Upper lobe of left lung (tissue), 6 donors: ENCODE measurements around the gene CARHSP1. TPM values are rescaled to one million over a fixed set of nuclear protein-coding genes. Genes with fewer than 3 reads are reported as not detected.

Experiments
- ATAC-seq, 2 donors: fragments of 200-7000 bp; cut with Tn5 transposase; one replicate each; pipeline ENCODE4 v1.9.1; 2022; ENCODE audit warnings: mild to moderate bottlenecking in 2 of 2, moderate library complexity in 2 of 2; ENCODE audit not compliant: low FRiP score in 2 of 2
- DNase-seq, 2 donors: peaks; one replicate each; pipeline ENCODE4 v3.0.0-alpha.2; 2019 to 2020
- H3K27ac ChIP-seq, 4 donors: fragments of 200-600 bp; sonication (generic); one replicate each; pipeline ENCODE4 v1.5.1; 2016 to 2019
- H3K27me3 ChIP-seq, 4 donors: fragments of 200-600 bp; sonication (generic); one replicate each; pipeline ENCODE4 v1.5.1; 2017 to 2019
- H3K36me3 ChIP-seq, 4 donors: fragments of 200-600 bp; sonication (generic); one replicate each; pipeline ENCODE4 v1.5.1; 2016 to 2019
- H3K4me1 ChIP-seq, 4 donors: fragments of 200-600 bp; sonication (generic); one replicate each; pipeline ENCODE4 v1.5.1; 2018 to 2019
- H3K4me3 ChIP-seq, 4 donors: fragments of 200-600 bp; sonication (generic); one replicate each; pipeline ENCODE4 v1.5.1; 2017 to 2019; ENCODE audit warnings: mild to moderate bottlenecking in 2 of 4, moderate library complexity in 1 of 4
- H3K9me3 ChIP-seq, 4 donors: fragments of 200-600 bp; sonication (generic); one replicate each; pipeline ENCODE4 v1.5.1; 2018 to 2019
- EP300 ChIP-seq, 4 donors: sonication (generic); formaldehyde crosslinking; IDR thresholded peaks; one replicate each; pipeline ENCODE4 v1.5.1; 2017; ENCODE audit warnings: antibody characterized with exemption in 4 of 4, control low read depth in 2 of 4
- POLR2A ChIP-seq, 4 donors: fragments of 450-650 bp; IDR thresholded peaks; one replicate each; pipeline ENCODE4 v1.5.1; 2016 to 2017; ENCODE audit warnings: antibody characterized with exemption in 4 of 4, mild to moderate bottlenecking in 2 of 4
- POLR2AphosphoS5 ChIP-seq, 2 donors: sonication (generic); formaldehyde crosslinking; IDR thresholded peaks; one replicate each; pipeline ENCODE4 v1.5.1; 2017; ENCODE audit warnings: antibody characterized with exemption in 2 of 2
- WGBS, 2 donors: methylation state at CpG; one replicate each; pipeline ENCODE4 v1.1.5; 2017 to 2018; 5-methylcytosine and 5-hydroxymethylcytosine counted together
- total RNA-seq, 6 donors: library from RNA; depleted of rRNA in 4 of 6; stranded (reverse); fragments of >200 nt in 4 of 6; gene quantifications; one replicate each; pipeline versions ENCODE4 v1.1.0 to v1.2.1, GENCODE V29; 2016 to 2021
- TF ChIP-seq, protein P1 (sequence below), 6 experiments: fragments of 450-650 bp in 4 of 6; fragments of 200-600 bp in 2 of 6; sonication (generic) in 2 of 6; IDR thresholded peaks; one replicate each; pipeline ENCODE4 v1.5.1; 2016 to 2019; ENCODE audit warnings: antibody characterized with exemption in 6 of 6
- donor health status: DM: no; HTN: no; CAD: no; lungs with moderate emphysema.
- donor health status: DM: no; HTN: yes; CAD: no; lungs with severe emphysema.

The CARHSP1 gene
- total RNA-seq, 6 donors from 2014 or later = 33.5 to 102 (median 75.3) TPM

DNA sequence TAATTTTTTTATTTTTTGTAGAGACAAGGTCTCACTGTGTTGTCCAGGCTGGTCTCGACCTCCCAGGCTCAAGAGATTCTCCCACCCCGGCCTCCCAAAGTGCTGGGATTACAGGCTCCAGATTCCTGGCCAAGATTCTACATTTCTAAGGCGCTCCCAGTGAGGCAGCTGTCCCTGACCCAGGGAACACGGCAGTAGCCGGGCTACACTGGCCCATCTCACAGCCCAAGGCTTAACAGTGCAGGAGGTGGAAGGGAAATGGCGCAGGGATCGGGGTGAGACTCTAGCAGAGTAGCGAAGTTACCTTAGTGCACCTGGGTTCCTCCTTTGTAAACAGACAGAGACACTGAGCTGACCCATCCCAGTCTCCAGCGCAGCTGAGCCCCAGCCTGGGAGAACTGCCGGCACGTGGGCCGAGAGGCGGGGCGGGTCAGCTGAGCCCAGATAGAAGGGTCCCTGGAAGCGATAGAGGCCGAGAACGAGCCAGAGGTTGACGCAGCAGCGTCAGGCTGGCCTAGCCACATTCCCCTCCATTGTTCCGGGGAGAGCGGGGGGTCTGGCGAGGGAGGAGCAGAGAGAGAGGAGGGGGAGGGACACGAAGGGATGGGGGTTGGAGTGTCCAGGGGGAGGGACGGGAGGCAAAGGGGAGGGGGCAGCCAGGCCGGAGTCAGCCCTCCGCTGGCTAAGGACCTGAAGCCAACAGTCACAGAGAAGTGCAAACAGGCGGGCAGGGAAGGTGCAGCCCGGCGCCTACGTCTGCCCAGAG, 2.5 kb downstream of the CARHSP1 start:
- WGBS, 2 donors = 48 to 51% methylated on average over 9 to 27 of the region's 30 CpGs
- TF ChIP-seq POLR2A (IDR thresholded peaks at IDR 0.05) = no peak
- no peak for TF ChIP-seq POLR2AphosphoS5 (IDR thresholded peaks at IDR 0.05)
- TF ChIP-seq, protein P1, sequence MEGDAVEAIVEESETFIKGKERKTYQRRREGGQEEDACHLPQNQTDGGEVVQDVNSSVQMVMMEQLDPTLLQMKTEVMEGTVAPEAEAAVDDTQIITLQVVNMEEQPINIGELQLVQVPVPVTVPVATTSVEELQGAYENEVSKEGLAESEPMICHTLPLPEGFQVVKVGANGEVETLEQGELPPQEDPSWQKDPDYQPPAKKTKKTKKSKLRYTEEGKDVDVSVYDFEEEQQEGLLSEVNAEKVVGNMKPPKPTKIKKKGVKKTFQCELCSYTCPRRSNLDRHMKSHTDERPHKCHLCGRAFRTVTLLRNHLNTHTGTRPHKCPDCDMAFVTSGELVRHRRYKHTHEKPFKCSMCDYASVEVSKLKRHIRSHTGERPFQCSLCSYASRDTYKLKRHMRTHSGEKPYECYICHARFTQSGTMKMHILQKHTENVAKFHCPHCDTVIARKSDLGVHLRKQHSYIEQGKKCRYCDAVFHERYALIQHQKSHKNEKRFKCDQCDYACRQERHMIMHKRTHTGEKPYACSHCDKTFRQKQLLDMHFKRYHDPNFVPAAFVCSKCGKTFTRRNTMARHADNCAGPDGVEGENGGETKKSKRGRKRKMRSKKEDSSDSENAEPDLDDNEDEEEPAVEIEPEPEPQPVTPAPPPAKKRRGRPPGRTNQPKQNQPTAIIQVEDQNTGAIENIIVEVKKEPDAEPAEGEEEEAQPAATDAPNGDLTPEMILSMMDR (IDR thresholded peaks at IDR 0.05) = no peak
- TF ChIP-seq EP300 (IDR thresholded peaks at IDR 0.05) = no peak
- DNase-seq (peak in 1 of 2 donors; percentile 80), ATAC-seq (peak in 1 of 2 donors; percentile 3)
- H3K36me3 ChIP-seq = no peaks in the 10 kb centered on the region
- H3K4me3 ChIP-seq = peak overlapping the region; percentile 82 to 94 (median 91)
- H3K4me1 ChIP-seq = peaks cover 63 to 84% (median 66%) of the 10 kb centered on the region in 4 donors
- peak overlapping the region; percentile 87 to 97 (median 89) for H3K27ac ChIP-seq
- no peaks in the 10 kb centered on the region for H3K9me3 ChIP-seq
- H3K27me3 ChIP-seq = no peaks in the 10 kb centered on the region

DNA sequence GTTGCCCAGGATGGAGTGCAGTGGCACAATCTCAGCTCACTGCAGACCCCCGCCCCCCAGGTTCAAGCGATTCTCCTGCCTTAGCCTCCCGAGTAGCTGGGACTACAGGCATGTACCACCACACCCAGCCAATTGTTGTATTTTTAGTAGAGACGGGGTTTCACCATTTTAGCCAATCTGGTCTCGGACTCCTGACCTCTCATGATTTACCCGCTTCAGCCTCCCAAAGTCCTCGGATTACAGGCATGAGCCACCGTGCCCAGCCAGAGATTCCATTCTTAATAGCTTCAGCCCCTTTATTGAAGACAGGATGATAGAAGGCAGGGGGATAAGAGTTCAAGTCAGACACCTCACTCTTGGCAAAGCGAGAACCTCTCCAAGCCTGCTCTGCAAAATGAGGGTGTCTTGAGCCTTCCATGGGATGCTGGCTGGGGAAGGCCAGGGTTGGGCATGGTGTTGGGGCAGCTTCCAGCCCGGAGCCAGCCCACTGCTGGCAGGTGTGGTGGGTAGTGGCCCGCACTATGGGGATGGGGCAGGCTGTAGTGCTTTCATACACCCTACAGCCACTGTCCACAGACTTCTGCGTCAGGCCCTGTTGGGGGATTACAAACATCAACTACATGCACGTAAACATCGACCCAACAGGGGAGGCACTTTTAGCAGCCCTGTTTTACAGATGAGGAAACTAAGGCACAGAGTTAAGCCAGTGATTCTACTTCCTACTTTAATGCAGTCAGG, 3.5 kb downstream of the CARHSP1 start:
- ATAC-seq (no peak), DNase-seq (no peak)
- Histone ChIP-seq H3K27ac (peak overlapping the region; percentile 61 to 97 (median 89)), H3K9me3 (no peaks in the 10 kb centered on the region), H3K4me3 (peak overlapping the region in 1 of 4 donors; percentile 15), H3K36me3 (no peaks in the 10 kb centered on the region), H3K27me3 (no peaks in the 10 kb centered on the region), H3K4me1 (peaks cover 63 to 82% (median 71%) of the 10 kb centered on the region in 4 donors)
- WGBS, 2 donors = 83 to 85% methylated on average over 14 of the region's 14 CpGs
- TF ChIP-seq EP300 (IDR thresholded peaks at IDR 0.05) (no peak), POLR2AphosphoS5 (IDR thresholded peaks at IDR 0.05) (no peak), POLR2A (IDR thresholded peaks at IDR 0.05) (no peak)
- TF ChIP-seq, protein P1 (IDR thresholded peaks at IDR 0.05) = no peak

DNA sequence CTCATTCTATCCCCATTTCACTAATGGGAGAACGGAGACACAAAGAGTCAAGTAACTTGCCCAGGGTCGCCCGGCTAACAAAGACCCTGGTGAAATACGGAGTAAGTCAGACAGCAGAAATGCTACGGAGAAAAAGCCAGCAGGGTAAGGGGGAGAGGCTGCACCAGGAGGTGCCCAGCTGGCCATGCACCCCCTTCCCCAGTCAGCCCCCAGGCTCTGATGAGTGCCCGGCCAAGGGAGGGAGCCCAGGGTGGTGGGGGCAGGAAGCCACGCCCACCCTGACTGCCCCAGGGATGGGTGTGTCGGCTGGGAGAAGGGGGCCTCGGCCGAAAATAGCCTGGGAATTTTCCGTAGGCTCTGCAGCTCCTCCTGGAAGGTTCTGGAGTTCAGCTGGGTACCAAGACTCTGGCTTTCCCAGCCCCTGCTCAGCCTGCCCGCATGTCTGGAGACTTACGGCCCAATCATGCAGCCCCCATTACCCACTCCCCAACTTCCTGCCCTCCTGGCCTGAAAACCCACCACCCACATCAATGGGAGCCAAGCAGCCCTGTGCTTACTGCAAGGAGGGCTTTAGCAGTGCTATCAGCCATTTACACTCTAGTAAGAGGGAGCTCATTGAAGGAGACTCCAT, 4.2 kb downstream of the CARHSP1 start:
- TF ChIP-seq POLR2A (IDR thresholded peaks at IDR 0.05) (no peak), POLR2AphosphoS5 (IDR thresholded peaks at IDR 0.05) (peak in 1 of 2 donors; percentile 40), EP300 (IDR thresholded peaks at IDR 0.05) (peak in 1 of 4 donors; percentile 79)
- TF ChIP-seq, protein P1 (IDR thresholded peaks at IDR 0.05) = no peak
- Histone ChIP-seq H3K27ac (peak overlapping the region; percentile 53 to 97 (median 76)), H3K4me3 (peak overlapping the region in 1 of 4 donors; percentile 15), H3K36me3 (no peaks in the 10 kb centered on the region), H3K4me1 (peaks cover 69 to 85% (median 72%) of the 10 kb centered on the region in 4 donors), H3K9me3 (no peaks in the 10 kb centered on the region), H3K27me3 (no peaks in the 10 kb centered on the region)
- 49 to 58% methylated on average over 13 of the region's 13 CpGs for WGBS, 2 donors
- no peak for DNase-seq
- no peak for ATAC-seq

DNA sequence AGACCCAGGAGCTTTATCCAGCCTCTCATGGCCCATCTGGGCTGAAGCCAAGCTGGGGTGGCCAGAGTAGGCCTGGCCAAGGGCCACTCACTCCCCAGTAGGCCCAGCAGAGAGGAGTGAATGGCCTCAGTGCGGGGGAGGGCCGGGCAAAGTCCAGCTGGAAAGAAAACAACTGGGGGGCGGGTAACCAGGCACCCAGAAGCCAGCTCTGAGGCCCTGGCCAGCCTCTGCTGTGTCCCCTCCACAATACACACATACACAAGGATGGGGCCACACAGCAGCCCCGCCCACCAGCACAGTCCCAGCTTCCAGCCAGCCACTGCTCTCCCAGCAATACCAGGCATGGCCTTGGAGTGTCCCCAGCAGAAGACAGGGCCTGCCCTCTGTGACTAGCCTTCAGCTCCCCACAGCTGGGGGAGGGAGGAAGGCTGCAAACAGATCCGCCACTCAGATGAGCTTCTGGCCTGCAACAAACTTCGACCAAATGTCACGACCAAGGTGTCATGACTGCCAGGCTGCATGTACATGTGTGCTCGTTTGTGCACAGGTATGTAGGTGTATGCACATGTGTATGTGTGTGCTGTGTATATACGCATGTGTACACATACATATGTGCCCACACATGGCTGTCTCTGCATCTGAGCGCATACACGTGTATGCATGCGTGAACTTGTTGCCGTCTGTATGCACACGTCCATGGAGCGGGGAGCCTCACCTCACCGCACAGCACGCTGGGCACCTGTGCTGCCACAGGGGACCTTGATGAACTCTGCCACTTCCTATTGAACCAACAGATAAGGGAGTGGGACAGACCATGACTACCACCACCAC, 5.0 kb downstream of the CARHSP1 start:
- peak overlapping the region; percentile 60 to 97 (median 76) for H3K27ac ChIP-seq
- H3K27me3 ChIP-seq = no peaks in the 10 kb centered on the region
- peaks cover under 1 to 6% (median 3%) of the 10 kb centered on the region in 4 donors for H3K36me3 ChIP-seq
- TF ChIP-seq EP300 (IDR thresholded peaks at IDR 0.05) (no peak), POLR2AphosphoS5 (IDR thresholded peaks at IDR 0.05) (peak in 1 of 2 donors; percentile 22), POLR2A (IDR thresholded peaks at IDR 0.05) (no peak)
- TF ChIP-seq, protein P1 (IDR thresholded peaks at IDR 0.05) = peak in 1 of 6 experiments; percentile 19
- ATAC-seq = peak in 1 of 2 donors; percentile 6
- H3K9me3 ChIP-seq = no peaks in the 10 kb centered on the region
- 48 to 68% methylated on average over 4 to 17 of the region's 17 CpGs for WGBS, 2 donors
- peaks cover 66 to 83% (median 72%) of the 10 kb centered on the region in 4 donors for H3K4me1 ChIP-seq
- H3K4me3 ChIP-seq = no peak overlapping the region
- DNase-seq = peak in 1 of 2 donors; percentile 56
